ENCODE results near the gene CHDH.

- TF ChIP-seq ZNF274 (IDR thresholded peaks at IDR 0.05; ENCODE audit: low read depth, low read length) (no peak), SUZ12 (IDR thresholded peaks at IDR 0.05; ENCODE audit: extremely low read depth, insufficient read depth, insufficient read length) (no peak)
Observed at GRCh38 chr3:53788038-53788437, 58.2 kb downstream of the CHDH start.
